Naive thymus-derived CD8-positive, alpha-beta T cell (primary cell): ENCODE data around the gene ALDH3A2. TPM values are rescaled to one million over a fixed set of nuclear protein-coding genes. Genes with fewer than 3 reads are reported as not detected.
"Not testable (repeated sequence)": the region's sequence is repeated elsewhere in the genome, so short reads cannot be mapped to it uniquely, and the experiment has no call there.

Experiments
- ATAC-seq, 2 donors: fragments of 150-1000 bp; cut with Tn5 transposase in 1 of 2; sonication (Bioruptor Pico), chemical (Tn5 transposase) in 1 of 2; 1 replicate in 1 of 2; 2 replicates in 1 of 2; pipeline ENCODE4 v1.10.0; 2021; ENCODE audit warnings: mild to moderate bottlenecking in 2 of 2, moderate library complexity in 2 of 2
- POLR2A ChIA-PET: fragments of 350-600 bp; sonication (Branson Sonifier 250); formaldehyde crosslinking; loops from one replicate; lab custom pipeline; 2021; ENCODE audit warnings: antibody characterized with exemption; lab: Charles Lee
- DNase-seq, 10 donors: peaks; one replicate each; pipeline versions ENCODE4 v3.0.0 to v3.0.0-alpha.2; 2020 to 2022
- H3K27ac Mint-ChIP-seq, 10 donors: one replicate each; pipeline ENCODE4 v1.8.0; 2020 to 2022; ENCODE audit warnings: mild to moderate bottlenecking in 10 of 10, mixed read lengths in 10 of 10, moderate library complexity in 4 of 10, inconsistent platforms in 1 of 10
- H3K27me3 Mint-ChIP-seq, 5 donors: one replicate each; pipeline ENCODE4 v1.8.0; 2021 to 2022; ENCODE audit warnings: mixed read lengths in 5 of 5
- H3K36me3 Mint-ChIP-seq, 3 donors: one replicate each; pipeline ENCODE4 v1.8.0; 2020 to 2022; ENCODE audit warnings: mixed read lengths in 3 of 3, mild to moderate bottlenecking in 2 of 3, inconsistent platforms in 1 of 3
- H3K4me1 Mint-ChIP-seq, 4 donors: one replicate each; pipeline ENCODE4 v1.8.0; 2021 to 2022; ENCODE audit warnings: mixed read lengths in 4 of 4
- H3K4me3 Mint-ChIP-seq, 10 donors: one replicate each; pipeline ENCODE4 v1.8.0; 2020 to 2022; ENCODE audit warnings: mild to moderate bottlenecking in 10 of 10, mixed read lengths in 10 of 10, moderate library complexity in 6 of 10, inconsistent platforms in 1 of 10
- H3K9me3 Mint-ChIP-seq, 9 donors: one replicate each; pipeline ENCODE4 v1.8.0; 2020 to 2022; ENCODE audit warnings: mixed read lengths in 9 of 9, mild to moderate bottlenecking in 3 of 9, inconsistent platforms in 1 of 9, moderate library complexity in 1 of 9
- polyA plus RNA-seq, 3 donors: library from polyadenylated mRNA; unstranded; fragments of 300-500 nt; fragmentation: Illumina TruSeq; gene quantifications; one replicate each; pipeline ENCODE4 v1.2.3, GENCODE V29; 2021
- total RNA-seq, 8 experiments: library from RNA in 2 of 8; stranded (reverse) in 2 of 8; gene quantifications; one replicate each; pipeline ENCODE4 v1.2.3 and lab custom pipeline; 2021 to 2026

ALDH3A2 gene
- total and polyA plus RNA-seq, 5 experiments from 2014 or later, result 20.6 to 67.0 (median 23.6) TPM

DNA sequence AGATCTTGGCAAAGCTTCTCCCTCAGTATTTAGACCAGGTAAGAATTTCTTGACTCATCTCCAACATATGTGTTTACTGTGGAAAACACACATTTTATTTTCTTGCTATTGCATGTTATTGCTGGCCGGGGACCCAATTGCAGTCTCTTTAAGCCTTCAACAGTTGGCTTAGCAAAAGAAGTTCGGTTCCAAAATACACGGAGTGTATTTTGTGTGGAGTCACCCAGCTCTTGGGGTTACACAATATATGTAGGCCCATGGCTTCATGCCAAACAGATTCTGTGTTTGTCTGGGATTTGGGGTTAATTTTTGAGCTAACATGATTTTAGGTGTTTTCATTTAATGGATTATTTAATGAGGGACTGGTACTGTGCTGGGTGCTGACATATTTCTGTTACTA is 4.0 kb downstream of the ALDH3A2 start:
- no peaks in the 10 kb centered on the region for H3K9me3 Mint-ChIP-seq
- no peak overlapping the region for H3K27ac Mint-ChIP-seq
- H3K4me3 Mint-ChIP-seq, result no peak overlapping the region
- no peak for ATAC-seq
- peaks cover 9 to 50% (median 35%) of the 10 kb centered on the region in 3 donors for H3K36me3 Mint-ChIP-seq
- H3K27me3 Mint-ChIP-seq, result no peaks in the 10 kb centered on the region
- no peak for DNase-seq
- H3K4me1 Mint-ChIP-seq, result peaks cover 17 to 44% (median 27%) of the 10 kb centered on the region in 4 donors
- POLR2A ChIA-PET, result interaction anchor here (1.3 kb wide), 1 partner anchor 20 kb away, joined by 3 read pairs; no protein-coding TSS in a partner anchor

DNA sequence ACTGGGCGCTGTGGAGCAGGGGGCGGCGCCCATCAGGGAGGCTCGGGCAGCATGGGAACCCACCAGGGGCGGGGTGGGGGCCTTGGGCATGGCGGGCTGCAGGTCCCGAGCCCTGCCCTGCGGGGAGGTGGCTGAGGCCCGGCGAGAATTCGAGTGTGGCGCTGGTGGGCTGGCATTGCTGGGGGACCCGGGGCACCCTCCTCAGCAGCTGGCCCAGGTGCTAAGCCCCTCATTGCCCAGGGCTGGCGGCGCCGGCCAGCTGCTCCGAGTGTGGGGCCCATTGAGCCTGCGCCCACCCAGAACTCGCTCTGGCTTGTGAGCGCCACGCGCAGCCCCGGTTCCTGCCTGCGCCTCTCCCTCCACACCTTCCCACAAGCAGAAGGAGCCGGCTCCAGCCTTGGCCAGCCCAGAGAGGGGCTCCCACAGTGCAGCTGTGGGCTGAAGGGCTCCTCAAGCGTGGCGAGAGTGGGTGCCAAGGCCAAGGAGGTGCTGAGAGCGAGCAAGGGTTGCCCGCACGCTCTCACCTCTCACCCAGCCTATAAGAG is 5.9 kb downstream of the ALDH3A2 start:
- Mint-ChIP-seq H3K27ac (no peak overlapping the region), H3K4me1 (peaks cover 10 to 26% (median 19%) of the 10 kb centered on the region in 4 donors), H3K27me3 (no peaks in the 10 kb centered on the region), H3K9me3 (no peaks in the 10 kb centered on the region), H3K4me3 (no peak overlapping the region), H3K36me3 (peaks cover 9 to 67% (median 42%) of the 10 kb centered on the region in 3 donors)
- ATAC-seq (no peak), DNase-seq (no peak)
- POLR2A ChIA-PET, result no interaction called here

- DNase-seq (no peak), ATAC-seq (no peak)
- peaks cover 9 to 72% (median 42%) of the 10 kb centered on the region in 3 donors for H3K36me3 Mint-ChIP-seq
- H3K9me3 Mint-ChIP-seq, result no peaks in the 10 kb centered on the region
- H3K27ac Mint-ChIP-seq, result no peak overlapping the region
- H3K27me3 Mint-ChIP-seq, result no peaks in the 10 kb centered on the region
- H3K4me3 Mint-ChIP-seq, result no peak overlapping the region
- H3K4me1 Mint-ChIP-seq, result peaks cover 10 to 22% (median 15%) of the 10 kb centered on the region in 4 donors
- POLR2A ChIA-PET, result no interaction called here
Measured at GRCh38 chr17:19654896-19655295, 6.3 kb downstream of the ALDH3A2 start.

DNA sequence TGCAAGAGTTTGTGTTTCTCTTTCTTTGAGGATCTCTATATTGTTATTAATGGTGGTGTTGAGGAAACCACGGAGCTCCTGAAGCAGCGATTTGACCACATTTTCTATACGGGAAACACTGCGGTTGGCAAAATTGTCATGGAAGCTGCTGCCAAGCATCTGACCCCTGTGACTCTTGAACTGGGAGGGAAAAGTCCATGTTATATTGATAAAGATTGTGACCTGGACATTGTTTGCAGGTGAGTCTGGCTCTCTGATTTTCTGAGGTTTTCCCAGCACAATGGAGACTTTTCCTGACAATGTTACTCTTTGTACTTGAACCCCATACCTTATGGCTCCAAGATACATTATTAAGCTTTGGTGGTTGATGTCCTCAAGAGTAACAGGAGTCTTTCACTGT is 7.8 kb downstream of the ALDH3A2 start:
- no peak overlapping the region for H3K4me3 Mint-ChIP-seq
- peaks cover 3 to 10% (median 8%) of the 10 kb centered on the region in 4 donors for H3K4me1 Mint-ChIP-seq
- H3K27ac Mint-ChIP-seq, result no peak overlapping the region
- no peak for DNase-seq
- ATAC-seq, result no peak
- H3K27me3 Mint-ChIP-seq, result no peaks in the 10 kb centered on the region
- POLR2A ChIA-PET, result no interaction called here
- H3K9me3 Mint-ChIP-seq, result no peaks in the 10 kb centered on the region
- H3K36me3 Mint-ChIP-seq, result peaks cover 9 to 84% (median 45%) of the 10 kb centered on the region in 3 donors

- POLR2A ChIA-PET, result no interaction called here
- no peaks in the 10 kb centered on the region for H3K27me3 Mint-ChIP-seq
- no peak overlapping the region for H3K4me3 Mint-ChIP-seq
- DNase-seq, result no peak
- peaks cover 7 to 85% (median 47%) of the 10 kb centered on the region in 3 donors for H3K36me3 Mint-ChIP-seq
- ATAC-seq, result no peak
- H3K27ac Mint-ChIP-seq, result no peak overlapping the region
- no peaks in the 10 kb centered on the region for H3K9me3 Mint-ChIP-seq
- H3K4me1 Mint-ChIP-seq, result peaks cover 2 to 4% (median 3%) of the 10 kb centered on the region in 4 donors
Measured at GRCh38 chr17:19656851-19657581, 8.5 kb downstream of the ALDH3A2 start.

- H3K27me3 Mint-ChIP-seq, result no peaks in the 10 kb centered on the region
- H3K4me1 Mint-ChIP-seq, result peaks cover 0 to 3% (median 1%) of the 10 kb centered on the region in 4 donors
- ATAC-seq (no peak), DNase-seq (no peak)
- peaks cover 0 to 90% (median 50%) of the 10 kb centered on the region in 3 donors for H3K36me3 Mint-ChIP-seq
- H3K27ac Mint-ChIP-seq, result peak overlapping the region in 1 of 10 donors; percentile 38
- H3K9me3 Mint-ChIP-seq, result no peaks in the 10 kb centered on the region
- POLR2A ChIA-PET, result no interaction called here
- H3K4me3 Mint-ChIP-seq, result no peak overlapping the region
Measured at GRCh38 chr17:19659366-19660177, 11.0 kb downstream of the ALDH3A2 start.

GRCh38 chr17:19660219-19660870 is 11.8 kb downstream of the ALDH3A2 start:
- peaks cover 0 to 90% (median 43%) of the 10 kb centered on the region in 3 donors for H3K36me3 Mint-ChIP-seq
- peaks cover 0 to 3% (median 0%) of the 10 kb centered on the region in 4 donors for H3K4me1 Mint-ChIP-seq
- H3K27me3 Mint-ChIP-seq, result no peaks in the 10 kb centered on the region
- DNase-seq, result no peak
- POLR2A ChIA-PET, result interaction anchor here (0.5 kb wide), 1 partner anchor 167 kb away, joined by 6 read pairs; no protein-coding TSS in a partner anchor
- ATAC-seq, result no peak
- H3K4me3 Mint-ChIP-seq, result no peak overlapping the region
- H3K27ac Mint-ChIP-seq, result no peak overlapping the region
- H3K9me3 Mint-ChIP-seq, result no peaks in the 10 kb centered on the region

DNA sequence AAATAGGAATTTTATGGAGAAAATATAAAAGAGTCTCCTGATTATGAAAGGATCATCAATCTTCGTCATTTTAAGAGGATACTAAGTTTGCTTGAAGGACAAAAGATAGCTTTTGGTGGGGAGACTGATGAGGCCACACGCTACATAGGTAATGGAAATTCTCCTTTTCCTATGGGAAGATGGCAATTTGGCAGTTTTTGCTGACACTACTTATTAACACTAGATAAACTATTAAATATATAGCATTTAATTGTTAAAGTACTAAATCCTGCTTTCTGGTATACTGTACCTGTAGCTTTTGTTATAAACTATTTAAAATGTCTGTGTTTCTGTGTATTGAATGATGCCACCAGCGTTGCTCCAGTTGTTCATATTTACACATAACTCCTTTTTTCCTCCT is 12.6 kb downstream of the ALDH3A2 start:
- H3K27me3 Mint-ChIP-seq, result no peaks in the 10 kb centered on the region
- no peaks in the 10 kb centered on the region for H3K9me3 Mint-ChIP-seq
- no peak for DNase-seq
- H3K4me1 Mint-ChIP-seq, result peaks cover 0 to 2% (median 0%) of the 10 kb centered on the region in 4 donors
- peaks cover 0 to 90% (median 39%) of the 10 kb centered on the region in 3 donors for H3K36me3 Mint-ChIP-seq
- ATAC-seq, result no peak
- no peak overlapping the region for H3K27ac Mint-ChIP-seq
- POLR2A ChIA-PET, result no interaction called here
- no peak overlapping the region for H3K4me3 Mint-ChIP-seq

- Mint-ChIP-seq H3K9me3 (no peaks in the 10 kb centered on the region), H3K36me3 (peaks cover 0 to 75% (median 27%) of the 10 kb centered on the region in 3 donors), H3K4me3 (no peak overlapping the region), H3K27me3 (no peaks in the 10 kb centered on the region), H3K4me1 (no peaks in the 10 kb centered on the region), H3K27ac (no peak overlapping the region)
- DNase-seq (no peak), ATAC-seq (no peak)
- POLR2A ChIA-PET, result interaction anchor here (2.0 kb wide), 1 partner anchor 15 kb away, joined by 5 read pairs; the partner anchor contains the start of gene ALDH3A2
Measured at GRCh38 chr17:19663097-19663496, 14.5 kb downstream of the ALDH3A2 start.

DNA sequence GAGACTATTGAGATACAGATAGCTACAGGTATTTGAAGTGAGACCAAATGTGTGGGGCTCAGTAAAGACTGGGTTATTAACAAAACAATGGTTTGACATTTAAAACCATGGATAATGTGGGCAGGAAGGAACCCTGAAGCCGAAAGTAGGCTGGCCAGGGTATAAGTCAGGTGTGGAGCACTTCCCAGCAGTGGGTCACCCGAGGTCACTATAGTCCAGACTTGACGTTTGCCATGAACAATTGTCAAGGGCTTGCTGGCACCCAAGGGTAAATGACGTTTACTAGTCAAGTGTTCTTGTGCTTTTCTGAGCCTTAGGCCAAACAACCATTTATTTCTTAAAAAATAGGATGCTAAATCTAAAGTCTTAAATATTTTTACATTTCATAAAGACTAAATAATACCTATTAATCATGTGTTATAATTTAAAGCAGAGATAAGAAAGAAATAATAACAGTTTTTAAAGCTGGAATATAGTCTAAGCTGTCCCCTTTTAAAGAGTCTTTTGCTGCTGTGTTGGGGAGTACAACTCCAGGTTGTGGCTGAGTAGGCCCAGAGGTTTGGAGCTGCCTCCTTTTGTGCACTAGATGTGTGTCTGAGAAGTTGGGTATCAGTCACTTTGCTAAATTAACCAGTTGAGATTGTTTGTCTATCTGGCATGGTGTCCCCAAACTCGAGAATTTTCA is 15.7 kb downstream of the ALDH3A2 start:
- POLR2A ChIA-PET, result interaction anchor here (0.6 to 2.0 kb wide), 3 partner anchors 16 to 18 kb away, joined by 3 to 5 read pairs (median 3); partner anchors contain the start of gene ALDH3A2
- H3K4me3 Mint-ChIP-seq, result no peak overlapping the region
- peaks cover 0 to 70% (median 26%) of the 10 kb centered on the region in 3 donors for H3K36me3 Mint-ChIP-seq
- no peaks in the 10 kb centered on the region for H3K9me3 Mint-ChIP-seq
- no peak overlapping the region for H3K27ac Mint-ChIP-seq
- H3K27me3 Mint-ChIP-seq, result no peaks in the 10 kb centered on the region
- no peak for DNase-seq
- no peak for ATAC-seq
- no peaks in the 10 kb centered on the region for H3K4me1 Mint-ChIP-seq

- no peak overlapping the region for H3K4me3 Mint-ChIP-seq
- H3K9me3 Mint-ChIP-seq, result no peaks in the 10 kb centered on the region
- no peaks in the 10 kb centered on the region for H3K4me1 Mint-ChIP-seq
- no peaks in the 10 kb centered on the region for H3K27me3 Mint-ChIP-seq
- POLR2A ChIA-PET, result interaction anchor here (1.3 to 2.0 kb wide), 2 partner anchors 17 to 18 kb away, joined by 3 to 5 read pairs; partner anchors contain the start of gene ALDH3A2
- no peak overlapping the region for H3K27ac Mint-ChIP-seq
- ATAC-seq (no peak), DNase-seq (no peak)
- peaks cover 0 to 70% (median 26%) of the 10 kb centered on the region in 3 donors for H3K36me3 Mint-ChIP-seq
Measured at GRCh38 chr17:19664821-19665181, 16.2 kb downstream of the ALDH3A2 start.

- Mint-ChIP-seq H3K36me3 (peaks cover 0 to 69% (median 16%) of the 10 kb centered on the region in 3 donors), H3K27ac (peak overlapping the region in 2 of 10 donors; percentile 16 to 24)
- not testable (repeated sequence) for H3K4me3 Mint-ChIP-seq, H3K27me3 Mint-ChIP-seq, ATAC-seq, H3K9me3 Mint-ChIP-seq, DNase-seq, H3K4me1 Mint-ChIP-seq
- POLR2A ChIA-PET, result interaction anchor here (1.3 kb wide), 1 partner anchor 8 kb away, joined by 5 read pairs; no protein-coding TSS in a partner anchor
Measured at GRCh38 chr17:19669680-19670079, 21.1 kb downstream of the ALDH3A2 start.
